ENCODE data around the gene ZDHHC8.
A peak's percentile ranks its signal among the peaks of the same experiment; 100 is the strongest.

ZDHHC8 gene

GRCh38 chr22:20107951-20108756, 23.4 kb upstream of the ZDHHC8 start:
- POLR2A ChIA-PET, result no interaction called here
- TF ChIP-seq CTCF (IDR thresholded peaks at IDR 0.05; ENCODE audit: insufficient read depth, low read length, missing control alignments), result no peak
- no peak overlapping the region for H3K4me3 ChIP-seq (ENCODE audit: low read depth, low read length)
- no peak for DNase-seq (ENCODE audit: low read depth, low spot score)
- CTCF ChIA-PET, result interaction anchor here (1.1 kb wide), 1 partner anchor 12 kb away, joined by 3 read pairs; no protein-coding TSS in a partner anchor

- CTCF ChIA-PET, result interaction anchor here (1.1 kb wide), 1 partner anchor 11 kb away, joined by 3 read pairs; no protein-coding TSS in a partner anchor
- TF ChIP-seq CTCF (IDR thresholded peaks at IDR 0.05; ENCODE audit: insufficient read depth, low read length, missing control alignments), result no peak
- DNase-seq (ENCODE audit: low read depth, low spot score), result no peak
- H3K4me3 ChIP-seq (ENCODE audit: low read depth, low read length), result no peak overlapping the region
- POLR2A ChIA-PET, result no interaction called here
Observed at GRCh38 chr22:20108757-20109230, 22.8 kb upstream of the ZDHHC8 start.

- ChIA-PET CTCF (interaction anchor here (0.9 to 1.1 kb wide), 3 partner anchors 8 to 26 kb away, joined by 3 to 7 read pairs (median 3); no protein-coding TSS in a partner anchor), POLR2A (interaction anchor here (1.4 kb wide), 1 partner anchor 30 kb away, joined by 3 read pairs; the partner anchor contains the start of gene DGCR8)
- no peak for DNase-seq (ENCODE audit: low read depth, low spot score)
- TF ChIP-seq CTCF (IDR thresholded peaks at IDR 0.05; ENCODE audit: insufficient read depth, low read length, missing control alignments), result no peak
- H3K4me3 ChIP-seq (ENCODE audit: low read depth, low read length), result no peak overlapping the region
Observed at GRCh38 chr22:20109411-20110358, 21.9 kb upstream of the ZDHHC8 start.

GRCh38 chr22:20110359-20110985, 21.1 kb upstream of the ZDHHC8 start:
- CTCF ChIA-PET, result interaction anchor here (0.7 to 1.4 kb wide), 6 partner anchors 9 to 140 kb away, joined by 3 to 7 read pairs (median 4); no protein-coding TSS in a partner anchor
- no peak for DNase-seq (ENCODE audit: low read depth, low spot score)
- no peak for TF ChIP-seq CTCF (IDR thresholded peaks at IDR 0.05; ENCODE audit: insufficient read depth, low read length, missing control alignments)
- POLR2A ChIA-PET, result interaction anchor here (1.4 kb wide), 1 partner anchor 31 kb away, joined by 3 read pairs; the partner anchor contains the start of gene DGCR8
- H3K4me3 ChIP-seq (ENCODE audit: low read depth, low read length), result no peak overlapping the region

- POLR2A ChIA-PET, result interaction anchor here (1.4 kb wide), 1 partner anchor 31 kb away, joined by 3 read pairs; the partner anchor contains the start of gene DGCR8
- no peak overlapping the region for H3K4me3 ChIP-seq (ENCODE audit: low read depth, low read length)
- CTCF ChIA-PET, result interaction anchor here (0.7 to 1.4 kb wide), 6 partner anchors 10 to 141 kb away, joined by 3 to 7 read pairs (median 4); no protein-coding TSS in a partner anchor
- DNase-seq (ENCODE audit: low read depth, low spot score), result no peak
- TF ChIP-seq CTCF (IDR thresholded peaks at IDR 0.05; ENCODE audit: insufficient read depth, low read length, missing control alignments), result peak; percentile 29
Observed at GRCh38 chr22:20111045-20111688, 20.4 kb upstream of the ZDHHC8 start.
